Measurements from ENCODE around the gene PCSK6. TPM values are rescaled to one million over a fixed set of nuclear protein-coding genes. Genes with fewer than 3 reads are reported as not detected.

PCSK6 gene
- total and polyA plus RNA-seq, 2 experiments from 2014 or later: 4.8 to 6.4 TPM

GRCh38 chr15:101306341-101307047, 183.0 kb downstream of the PCSK6 start:
- DNase-seq (ENCODE audit: low read depth in 1 of 2, low spot score in 1 of 2): no peak
- no peak for TF ChIP-seq CTCF (IDR thresholded peaks at IDR 0.05; ENCODE audit: low read depth, low read length)
- H3K36me3 ChIP-seq: no peaks in the 10 kb centered on the region

GRCh38 chr15:101305820-101306255, 183.7 kb downstream of the PCSK6 start:
- Histone ChIP-seq H3K4me3 (no peak overlapping the region), H3K36me3 (no peaks in the 10 kb centered on the region), H3K9me3 (ENCODE audit: low read depth) (no peaks in the 10 kb centered on the region), H3K27ac (no peak overlapping the region), H3K27me3 (no peaks in the 10 kb centered on the region), H3K4me1 (ENCODE audit: low read depth) (no peaks in the 10 kb centered on the region)
- no peak for TF ChIP-seq CTCF (IDR thresholded peaks at IDR 0.05; ENCODE audit: low read depth, low read length)
- DNase-seq (ENCODE audit: low read depth in 1 of 2, low spot score in 1 of 2): no peak

More at GRCh38 chr15:101306341-101307047, 183.0 kb downstream of the PCSK6 start:
- Histone ChIP-seq H3K27me3 (no peaks in the 10 kb centered on the region), H3K4me1 (ENCODE audit: low read depth) (no peaks in the 10 kb centered on the region), H3K27ac (no peak overlapping the region), H3K9me3 (ENCODE audit: low read depth) (no peaks in the 10 kb centered on the region), H3K4me3 (no peak overlapping the region)

GRCh38 chr15:101303408-101303807, 186.1 kb downstream of the PCSK6 start:
- no peak for DNase-seq (ENCODE audit: low read depth in 1 of 2, low spot score in 1 of 2)

GRCh38 chr15:101296418-101297405, 192.8 kb downstream of the PCSK6 start:
- Histone ChIP-seq H3K36me3 (no peaks in the 10 kb centered on the region), H3K4me1 (ENCODE audit: low read depth) (peaks cover 15% of the 10 kb centered on the region), H3K9me3 (ENCODE audit: low read depth) (no peaks in the 10 kb centered on the region), H3K27ac (no peak overlapping the region), H3K4me3 (peak overlapping the region; percentile 64), H3K27me3 (no peaks in the 10 kb centered on the region)
- DNase-seq (ENCODE audit: low read depth in 1 of 2, low spot score in 1 of 2): no peak
- TF ChIP-seq CTCF (IDR thresholded peaks at IDR 0.05; ENCODE audit: low read depth, low read length): no peak

More at GRCh38 chr15:101303408-101303807, 186.1 kb downstream of the PCSK6 start:
- no peak overlapping the region for H3K27ac ChIP-seq
- no peaks in the 10 kb centered on the region for H3K4me1 ChIP-seq (ENCODE audit: low read depth)
- no peak for TF ChIP-seq CTCF (IDR thresholded peaks at IDR 0.05; ENCODE audit: low read depth, low read length)
- H3K36me3 ChIP-seq: no peaks in the 10 kb centered on the region
- no peaks in the 10 kb centered on the region for H3K27me3 ChIP-seq
- no peak overlapping the region for H3K4me3 ChIP-seq
- no peaks in the 10 kb centered on the region for H3K9me3 ChIP-seq (ENCODE audit: low read depth)

- H3K36me3 ChIP-seq: peaks cover 6% of the 10 kb centered on the region
- H3K4me3 ChIP-seq: peak overlapping the region; percentile 64
- TF ChIP-seq CTCF (IDR thresholded peaks at IDR 0.05; ENCODE audit: low read depth, low read length): no peak
- H3K27ac ChIP-seq: peak overlapping the region; percentile 80
- H3K9me3 ChIP-seq (ENCODE audit: low read depth): no peaks in the 10 kb centered on the region
- peaks cover 15% of the 10 kb centered on the region for H3K4me1 ChIP-seq (ENCODE audit: low read depth)
- H3K27me3 ChIP-seq: no peaks in the 10 kb centered on the region
- DNase-seq (ENCODE audit: low read depth in 1 of 2, low spot score in 1 of 2): peak in 1 of 2 donors; percentile 16
Measured at GRCh38 chr15:101295607-101296161, 193.8 kb downstream of the PCSK6 start.

Measured in cardiac muscle cell (in vitro differentiated cells and primary cell).